ENCODE measurements around the gene ABCC9.

Gene ABCC9

DNA sequence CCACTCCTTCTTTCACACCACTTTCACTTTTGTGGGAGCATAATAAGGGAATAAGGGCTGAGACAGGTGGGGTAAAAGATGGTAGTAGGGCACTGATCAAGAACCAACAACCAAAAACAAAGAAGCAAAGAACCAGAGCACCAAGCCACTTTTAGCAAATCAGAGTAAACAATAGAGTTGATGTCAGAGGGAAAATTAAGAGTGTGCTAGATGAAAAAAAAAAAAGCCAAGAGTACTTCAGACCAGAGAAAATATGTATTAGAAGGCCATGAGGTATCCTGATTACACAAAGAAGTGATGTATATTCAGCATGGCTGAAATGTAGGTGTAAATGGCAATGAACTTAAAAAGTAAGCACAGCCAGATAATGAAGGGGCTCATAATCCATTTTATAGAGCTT, 75.4 kb downstream of the ABCC9 start:
- DNase-seq, result no peak

DNA sequence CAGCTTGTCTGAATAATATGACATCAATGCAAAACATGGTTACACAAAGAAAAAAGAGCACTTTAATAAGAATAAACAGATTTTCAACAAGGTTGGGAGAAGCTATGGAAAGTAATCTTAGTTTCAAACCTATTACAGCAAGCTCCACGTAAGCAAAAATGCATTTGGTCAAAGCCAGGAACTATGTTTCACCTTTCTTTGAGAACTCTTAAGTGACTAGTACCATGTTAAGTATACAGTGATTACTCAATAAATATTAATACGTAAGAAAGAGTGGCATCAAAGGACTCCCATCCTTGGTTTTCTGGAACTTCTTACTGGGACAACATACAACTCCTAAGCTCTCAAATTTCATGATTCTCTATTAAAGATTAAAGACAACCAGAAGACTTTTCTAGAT, 80.7 kb downstream of the ABCC9 start:
- no peak for DNase-seq

DNA sequence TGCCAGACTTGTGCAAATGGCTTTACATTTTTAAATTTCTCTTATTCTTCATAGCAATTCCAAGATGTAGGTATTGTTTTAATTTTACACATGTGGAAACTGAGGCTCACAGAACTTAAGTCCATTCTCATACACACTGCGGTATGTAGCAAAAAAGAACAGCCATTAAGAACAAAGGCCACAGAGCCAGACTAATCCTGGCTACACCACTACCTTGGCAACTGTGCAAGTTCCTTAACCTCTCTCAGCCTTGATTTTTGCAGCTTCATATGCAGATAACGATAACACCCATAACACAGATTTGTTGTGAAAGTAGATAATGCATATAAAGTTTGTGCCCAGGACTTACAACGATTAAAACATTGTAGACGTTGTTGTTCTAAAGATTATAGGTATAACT, 81.1 kb downstream of the ABCC9 start:
- no peak for DNase-seq

DNA sequence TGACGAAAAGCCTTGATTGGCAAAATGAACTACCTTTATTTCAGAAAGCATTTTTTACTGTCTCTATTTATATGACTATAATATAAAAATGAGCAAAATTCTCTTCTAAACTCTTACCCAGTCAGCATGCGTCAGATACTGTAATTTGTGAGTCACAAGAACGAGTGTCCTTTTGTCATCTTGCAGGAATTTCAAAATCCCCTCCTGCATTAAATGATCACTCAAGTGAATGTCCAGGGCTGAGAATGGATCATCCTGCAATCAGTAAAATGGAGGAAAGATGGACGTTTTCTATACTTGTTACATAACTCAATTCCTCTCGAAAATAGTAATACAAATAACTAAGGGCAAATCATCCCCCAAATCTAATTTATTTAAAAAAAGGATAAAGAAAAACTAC, 89.0 kb downstream of the ABCC9 start:
- DNase-seq, result no peak

DNA sequence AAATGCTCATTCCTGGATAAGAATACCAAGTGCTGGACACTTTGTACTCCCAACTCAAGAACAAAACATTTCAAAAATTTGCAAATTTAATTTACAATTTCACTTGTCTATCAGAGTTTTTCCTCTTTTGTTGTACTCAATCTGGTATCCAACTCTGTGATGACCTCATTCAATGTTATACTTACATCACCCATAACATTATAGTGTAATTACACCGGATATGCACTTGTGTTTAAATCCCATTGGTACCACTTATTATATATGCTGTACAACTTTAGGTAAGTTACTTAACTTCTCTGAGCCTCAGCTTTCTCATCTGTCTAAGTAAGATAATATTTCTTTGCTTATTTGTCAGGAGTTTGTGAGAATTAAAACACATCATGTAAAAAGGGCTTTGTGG, 90.1 kb downstream of the ABCC9 start:
- DNase-seq, result no peak

DNA sequence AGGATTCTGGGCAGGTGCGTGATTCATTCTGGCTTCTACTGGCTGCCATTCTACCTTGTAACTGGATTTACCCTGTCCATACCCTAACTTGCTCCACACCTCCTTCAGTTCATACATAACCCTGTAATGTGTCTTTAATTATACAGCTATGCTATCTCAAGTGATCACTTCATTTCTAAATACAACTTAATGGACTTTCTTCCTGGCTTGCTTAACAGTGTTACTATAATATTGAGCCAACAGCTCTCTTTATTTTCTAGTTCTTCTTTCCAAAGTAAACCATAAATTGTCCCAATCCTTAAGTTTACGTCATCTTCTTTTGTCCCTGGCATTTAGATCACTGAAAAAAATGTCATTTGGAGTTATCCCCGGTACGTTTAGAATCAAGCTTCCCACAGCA, 90.8 kb downstream of the ABCC9 start:
- DNase-seq, result no peak

DNA sequence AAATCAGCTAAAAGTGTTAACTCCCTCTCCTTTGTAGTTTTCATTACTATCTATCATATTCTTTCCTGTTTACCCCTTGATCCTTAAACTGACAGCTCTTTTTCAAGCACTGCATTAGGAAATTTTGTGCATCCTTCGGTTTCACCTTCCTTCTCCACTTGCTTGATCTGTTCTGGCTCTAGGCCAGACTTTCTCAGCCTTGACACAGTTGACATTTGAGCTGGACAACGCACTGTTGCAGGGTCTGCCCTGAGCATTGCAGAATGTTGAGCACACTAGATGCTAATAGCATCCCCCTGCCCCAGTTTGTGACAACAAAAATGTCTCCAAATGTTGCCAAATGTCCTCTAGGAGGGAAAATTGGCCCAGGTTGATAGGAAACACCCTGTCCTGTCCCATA, 91.3 kb downstream of the ABCC9 start:
- no peak for DNase-seq

DNA sequence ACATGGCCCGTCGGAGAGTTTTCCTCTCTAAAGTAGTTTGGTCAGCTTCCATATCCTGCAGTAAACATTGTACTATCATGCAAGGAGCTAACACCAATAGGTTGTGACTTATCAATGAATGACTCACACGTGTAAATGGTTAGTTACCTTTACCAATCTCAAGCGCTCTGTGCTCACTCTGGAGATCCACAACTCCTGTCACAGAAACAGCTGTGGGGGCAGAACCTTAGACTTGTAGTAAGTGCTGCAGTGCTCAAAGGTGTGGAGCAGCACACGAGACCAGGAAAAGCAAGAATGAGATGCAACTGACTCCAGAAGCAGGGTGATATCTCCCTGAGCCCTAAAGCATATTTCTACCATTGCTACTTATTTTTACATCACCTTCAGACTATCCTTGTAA, 93.0 kb downstream of the ABCC9 start:
- DNase-seq, result no peak

DNA sequence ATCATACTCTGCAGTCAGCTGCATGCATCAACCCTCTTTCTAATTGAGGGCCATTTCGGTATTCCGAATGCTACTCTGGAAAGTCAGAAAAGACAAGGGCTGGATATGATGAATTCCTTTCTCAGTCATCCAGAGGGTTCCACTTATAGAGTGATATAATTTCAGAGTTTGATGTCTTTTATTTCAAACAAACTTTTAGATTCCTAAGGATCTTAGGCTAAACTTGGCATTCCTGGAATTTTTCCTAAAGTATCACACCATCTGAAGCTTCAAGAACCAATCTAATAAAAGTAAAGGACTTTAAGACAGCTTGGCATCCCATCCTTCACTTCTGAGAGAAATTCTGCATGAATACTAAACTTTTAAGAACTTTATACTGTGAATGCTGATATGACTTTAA, 97.4 kb downstream of the ABCC9 start:
- DNase-seq, result no peak

DNA sequence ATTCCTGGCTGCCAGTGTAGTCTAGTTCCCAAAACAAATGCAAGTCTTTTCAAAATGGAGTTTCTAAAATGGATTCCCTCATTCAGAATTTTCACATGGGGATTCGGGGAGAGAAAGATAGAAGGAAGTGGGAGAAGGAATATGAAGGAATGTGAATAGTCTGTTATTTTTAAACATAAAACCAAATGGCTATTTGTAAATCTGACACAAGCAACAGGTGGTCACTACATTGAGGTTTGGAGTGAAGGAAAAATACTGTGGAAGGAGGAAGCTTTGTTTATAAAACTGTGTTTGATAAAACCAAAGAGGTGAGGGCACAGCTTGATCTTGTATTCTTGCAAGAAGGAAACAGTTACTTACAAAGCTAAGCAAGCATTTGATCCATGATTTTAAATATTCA, 101.5 kb downstream of the ABCC9 start:
- DNase-seq, result no peak

DNA sequence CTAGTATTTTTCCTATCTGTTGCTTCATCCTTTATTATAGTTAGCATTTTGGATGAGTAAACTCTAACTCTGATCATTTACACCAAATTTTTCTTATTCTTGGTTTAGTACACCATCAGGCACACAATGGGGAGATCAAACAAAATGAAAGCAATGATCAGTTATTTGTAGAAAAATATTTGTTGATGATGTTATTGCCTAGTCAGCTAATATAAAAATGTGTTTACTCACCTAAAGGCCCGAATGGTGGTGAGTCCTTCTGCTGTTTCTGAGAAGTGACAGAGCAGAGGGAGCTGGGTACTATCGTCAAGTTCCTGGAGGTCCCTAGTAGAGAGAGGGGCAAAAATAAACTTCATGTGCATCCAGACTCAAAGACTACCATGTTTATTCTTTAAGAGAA, 103.4 kb downstream of the ABCC9 start:
- no peak for DNase-seq

DNA sequence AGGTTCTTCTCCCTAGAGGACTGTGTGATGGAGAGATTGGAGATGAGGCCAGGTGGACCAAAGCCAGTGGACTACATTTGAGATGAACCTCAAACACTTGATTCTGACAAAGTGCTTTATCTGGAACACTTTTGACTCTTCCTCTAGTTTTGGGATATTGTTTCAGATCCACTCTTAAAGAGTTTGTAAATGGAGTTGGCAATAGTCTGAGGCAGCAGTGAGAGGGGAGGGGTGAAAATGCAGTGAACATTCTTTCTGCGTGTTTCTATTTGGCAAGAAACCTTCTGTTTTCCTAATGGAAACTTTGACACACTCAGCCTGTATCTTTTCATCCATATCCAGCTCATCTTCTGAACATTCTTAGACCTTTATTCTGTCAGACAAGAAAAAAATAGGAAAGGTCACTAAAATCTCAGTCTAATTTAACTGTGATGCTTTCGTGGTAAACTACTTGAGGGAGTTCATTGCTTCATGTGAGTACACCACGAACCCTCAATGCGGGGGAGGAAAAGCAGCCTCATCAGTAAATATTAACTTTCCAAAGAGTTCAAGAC, 109.4 kb downstream of the ABCC9 start:
- no peak for DNase-seq

DNA sequence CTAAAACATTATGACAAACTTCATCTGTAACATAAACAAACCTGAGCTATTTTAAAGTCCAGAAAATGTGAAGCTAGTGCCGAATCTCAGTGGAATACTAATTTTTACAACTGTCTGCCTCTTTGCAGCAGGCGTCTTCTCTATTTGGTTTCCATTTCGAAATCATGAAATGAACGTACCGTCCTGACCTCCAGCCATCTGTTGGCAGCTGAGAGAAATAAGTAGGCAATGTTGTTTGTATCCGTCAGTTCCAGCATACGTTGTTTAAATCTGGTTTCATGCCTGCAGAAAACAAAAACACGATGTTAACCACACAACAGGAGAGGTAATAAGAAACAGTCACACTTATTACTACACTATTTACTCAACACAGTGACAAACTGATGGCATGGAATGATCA, 112.4 kb downstream of the ABCC9 start:
- DNase-seq, result no peak

DNA sequence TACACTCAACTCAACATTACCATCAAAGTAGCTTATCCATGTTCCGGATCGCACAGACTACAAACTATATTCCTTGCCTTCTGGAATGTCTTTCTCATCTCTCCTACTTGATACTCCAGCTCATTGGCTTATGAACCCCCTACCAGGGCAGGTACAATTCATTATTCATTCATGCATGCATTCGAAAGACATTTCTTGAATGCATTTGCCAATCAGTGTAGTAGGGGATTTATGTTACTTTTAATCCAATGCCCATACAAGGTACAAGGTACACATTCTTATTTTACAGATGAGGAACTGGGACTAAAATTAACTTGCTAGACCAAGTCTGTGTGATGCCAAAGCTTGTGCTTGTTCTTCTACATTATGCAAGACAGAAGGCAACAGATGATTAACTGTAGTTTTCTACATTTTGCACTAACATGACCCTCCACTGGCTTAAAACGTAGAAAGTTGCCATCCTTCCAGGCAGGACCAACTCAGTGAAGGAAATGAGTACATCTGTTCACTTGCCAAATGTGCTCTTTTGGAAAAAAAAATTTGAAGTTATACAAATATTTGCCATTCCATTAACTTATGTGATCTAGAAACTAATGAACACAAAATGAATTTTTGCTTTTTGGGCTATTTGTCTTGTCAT, 113.0 kb downstream of the ABCC9 start:
- DNase-seq, result no peak

DNA sequence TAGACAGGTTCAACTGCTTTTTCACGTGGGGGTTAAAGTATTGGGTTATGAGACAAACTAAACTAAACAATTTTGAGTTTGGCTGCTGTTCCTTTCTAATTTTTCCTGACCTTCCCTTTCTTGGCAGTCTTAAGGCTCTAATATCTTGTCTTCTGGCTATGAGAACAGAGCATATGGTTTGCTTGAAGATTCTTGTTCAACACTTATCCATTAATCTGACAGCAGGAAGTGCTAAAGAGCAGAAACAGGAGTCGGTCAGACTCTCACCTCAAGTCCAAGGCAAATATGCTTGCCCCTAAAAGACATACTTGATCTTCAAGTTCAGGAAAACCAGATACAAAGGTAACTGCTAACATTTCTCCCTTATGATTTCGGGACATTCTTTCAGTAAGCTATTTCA, 114.1 kb downstream of the ABCC9 start:
- no peak for DNase-seq

DNA sequence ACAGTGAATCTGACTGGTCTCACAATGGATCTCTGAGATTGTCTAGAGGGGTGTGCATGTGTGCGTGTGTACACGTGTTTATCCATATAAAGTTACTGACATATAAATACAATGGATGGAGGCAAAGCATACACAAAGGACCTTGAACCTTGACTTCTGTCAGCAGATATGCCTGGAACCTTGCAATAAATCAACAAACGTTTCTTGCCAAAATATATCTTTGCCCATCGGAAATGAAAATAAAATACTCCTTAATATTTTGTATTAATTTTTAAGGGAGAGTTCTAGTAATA, 114.7 kb downstream of the ABCC9 start:
- no peak for DNase-seq

DNA sequence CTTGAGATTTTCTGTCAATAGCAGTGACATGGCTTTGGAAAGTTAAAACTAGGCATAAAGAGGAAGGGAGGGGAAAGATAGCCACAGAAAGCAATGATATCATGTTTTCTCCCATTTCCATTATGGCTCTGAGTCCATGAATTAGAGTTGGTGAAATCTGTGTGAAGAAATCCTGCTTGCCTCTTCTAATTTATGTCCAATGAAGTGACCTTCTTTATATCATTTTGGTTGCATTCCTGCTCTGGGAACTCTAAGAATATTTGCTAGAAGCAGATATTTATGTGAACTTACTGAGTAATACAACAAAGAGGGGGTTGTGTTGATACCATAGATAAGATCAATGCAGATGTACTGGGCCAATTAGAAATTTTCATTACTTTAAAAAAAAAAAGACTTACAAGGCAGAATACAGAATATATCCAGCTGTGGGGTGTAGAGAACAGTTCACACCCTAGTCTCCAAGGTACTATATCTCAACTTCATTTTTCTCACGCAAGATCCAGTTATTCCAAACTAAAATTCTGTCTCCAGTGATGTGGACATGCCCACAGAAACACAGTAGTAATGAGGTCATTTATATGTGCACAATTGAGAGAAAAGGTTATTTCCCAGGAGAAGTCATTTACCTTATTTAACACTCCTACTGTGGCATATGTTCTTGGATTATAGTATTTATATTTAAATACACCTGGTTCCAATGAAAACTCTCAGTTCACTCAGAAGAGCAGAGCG, 115.2 kb downstream of the ABCC9 start:
- no peak for DNase-seq

DNA sequence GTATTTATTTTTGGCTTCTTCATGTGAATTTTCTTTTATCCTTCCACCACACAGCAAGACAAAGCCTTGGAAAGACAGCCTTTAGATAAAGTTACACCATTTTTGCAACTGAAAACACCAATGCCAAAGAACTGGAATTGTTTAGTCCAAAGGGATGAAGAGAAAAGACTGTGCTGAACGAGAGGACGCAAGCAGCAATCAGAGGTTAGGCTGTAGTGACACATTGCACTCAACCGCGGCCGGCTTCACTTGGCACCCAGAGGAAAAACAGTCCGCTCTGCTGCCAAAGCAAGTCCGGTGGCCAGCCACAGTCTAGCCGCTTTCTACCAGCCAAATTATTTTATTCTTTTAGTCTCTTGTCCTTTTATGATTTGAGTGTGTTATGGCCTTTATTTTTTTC, 117.6 kb downstream of the ABCC9 start:
- DNase-seq, result no peak

DNA sequence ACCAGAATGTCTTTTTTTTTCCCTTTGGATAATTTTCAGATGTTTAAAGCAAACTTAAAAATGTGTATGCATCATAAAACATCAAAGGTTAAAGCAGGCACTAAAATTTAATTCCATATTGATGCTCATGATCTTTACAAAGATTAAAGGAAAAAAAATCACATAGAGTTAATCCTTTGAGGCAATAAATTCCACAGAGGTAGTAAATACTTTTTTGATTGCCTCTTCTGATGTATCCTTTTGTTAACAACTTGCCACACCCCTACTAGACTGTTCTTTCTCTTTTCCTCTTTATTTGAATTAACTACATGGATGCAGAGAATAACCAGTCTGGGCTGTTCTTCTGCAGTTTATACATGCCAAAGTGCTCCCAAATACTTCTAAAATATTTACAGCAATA, 121.5 kb downstream of the ABCC9 start:
- DNase-seq, result no peak

DNA sequence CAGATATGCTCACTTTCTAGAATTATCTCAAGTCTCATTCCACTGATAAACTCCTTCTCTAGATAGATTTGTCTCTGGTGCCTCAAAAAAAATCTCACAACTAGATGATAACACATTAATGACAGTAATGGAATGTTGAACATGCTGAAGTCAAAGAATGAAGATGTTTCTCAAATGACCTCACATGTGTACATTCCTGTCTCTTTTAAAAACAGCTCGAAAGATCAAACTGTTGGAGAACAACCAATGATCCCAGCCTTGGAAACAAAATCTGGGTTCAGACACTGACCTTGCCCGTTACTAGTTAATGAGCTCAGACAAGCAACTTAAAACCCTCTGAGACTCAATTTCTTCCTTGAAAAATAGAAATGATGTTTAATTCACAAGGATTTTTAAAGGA, 122.0 kb downstream of the ABCC9 start:
- DNase-seq, result no peak

DNA sequence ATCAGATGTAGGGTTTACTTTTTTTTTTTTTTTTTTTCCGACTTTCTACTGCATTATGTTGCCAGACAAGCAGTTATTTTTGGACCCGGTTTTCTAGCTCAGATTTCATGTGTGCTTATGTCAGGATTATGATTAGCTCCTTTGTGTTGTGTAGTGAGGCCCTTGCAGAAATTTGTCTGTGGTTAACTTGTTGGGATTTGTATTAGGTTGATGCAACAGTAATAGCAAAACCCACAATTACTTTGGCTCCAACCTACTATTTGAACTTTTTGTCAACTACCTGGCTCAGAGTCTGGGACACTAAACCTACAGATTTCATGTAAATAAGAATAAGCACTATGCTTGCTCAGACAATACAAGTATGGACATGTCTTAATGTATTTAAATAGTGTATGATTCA, 122.6 kb downstream of the ABCC9 start:
- DNase-seq, result no peak

DNA sequence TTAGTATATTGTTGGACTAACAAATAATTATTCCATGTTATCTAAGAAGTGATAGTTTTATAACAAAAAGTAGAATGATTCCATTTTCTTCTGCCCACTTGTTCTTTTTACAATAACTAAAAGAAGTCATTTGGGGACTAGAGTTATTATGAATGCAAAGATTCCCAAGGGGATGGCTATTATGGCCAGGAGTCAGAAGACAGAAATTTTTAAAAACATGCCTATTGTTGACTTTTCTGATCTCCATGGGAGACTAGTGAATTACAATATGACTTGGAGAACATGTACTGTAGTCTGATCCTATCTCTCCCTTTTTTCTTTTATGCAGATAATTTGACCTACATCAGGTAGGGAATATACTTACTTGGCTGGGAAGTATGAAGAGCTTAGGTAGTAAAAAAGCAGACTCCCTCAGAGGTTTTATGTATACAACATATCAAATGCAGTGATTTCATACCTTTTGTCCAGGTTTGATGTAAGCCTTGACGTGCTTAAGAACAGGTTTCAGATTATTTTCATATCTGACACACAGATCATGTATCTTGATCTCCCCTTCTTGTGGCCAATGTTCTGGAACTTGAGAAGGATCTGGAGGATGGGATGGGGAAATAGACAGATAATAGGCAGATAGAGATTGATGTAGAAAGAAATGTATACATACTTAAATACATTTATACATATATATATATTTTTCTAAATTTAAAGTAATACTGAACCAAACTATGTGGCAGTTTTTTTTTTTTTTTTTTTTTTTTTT, 125.7 kb downstream of the ABCC9 start:
- DNase-seq, result no peak

DNA sequence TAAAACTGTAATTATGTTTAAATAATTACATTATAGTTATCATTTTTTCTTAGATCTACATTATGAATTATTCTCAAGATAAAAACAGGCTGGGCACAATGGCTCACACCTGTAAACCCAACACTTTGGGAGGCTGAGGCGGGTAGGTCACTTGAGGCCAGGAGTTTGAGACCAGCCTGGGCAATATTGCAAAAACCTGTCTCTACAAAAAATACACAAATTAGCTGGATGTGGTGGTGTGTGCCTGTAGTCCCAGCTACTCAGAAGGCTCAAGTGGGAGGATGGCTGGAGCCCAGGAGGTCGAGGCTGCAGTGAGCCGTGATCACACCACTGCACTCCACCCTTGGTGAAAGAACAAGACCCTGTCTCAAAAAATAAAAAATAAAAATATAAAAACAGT, 126.4 kb downstream of the ABCC9 start:
- no peak for DNase-seq

DNA sequence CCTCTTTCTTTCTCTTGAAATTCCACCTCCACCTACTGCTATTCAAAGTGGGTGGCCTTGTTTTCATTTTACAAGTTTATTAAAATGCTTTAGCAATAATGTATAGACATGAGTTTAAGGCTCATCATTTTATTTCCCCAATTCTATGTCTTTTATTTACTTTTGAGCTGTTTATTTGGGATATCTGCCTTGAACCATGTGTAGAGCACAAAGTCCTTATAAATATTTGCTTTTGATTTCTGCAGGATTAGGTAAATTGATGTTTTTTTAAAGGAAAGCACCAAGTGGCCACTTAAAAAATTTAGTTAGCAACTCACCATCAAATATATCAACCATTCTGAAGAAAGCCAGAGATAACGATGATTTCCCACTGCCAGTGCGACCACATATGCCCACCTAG, 126.9 kb downstream of the ABCC9 start:
- DNase-seq, result no peak
